HFFc6 (cell line): Measurements from ENCODE around the gene ASPG. TPM values are rescaled to one million over a fixed set of nuclear protein-coding genes. Genes with fewer than 3 reads are reported as not detected.

Experiments used
- DNase-seq: peaks from one replicate; pipeline ENCODE4 v3.0.0-alpha.2; 2018
- H3K27ac Mint-ChIP-seq: 2 replicates; pipeline ENCODE4 v1.8.0; 2020; ENCODE audit warnings: mild to moderate bottlenecking, mixed read lengths
- H3K27me3 Mint-ChIP-seq: 2 replicates; pipeline ENCODE4 v1.8.0; 2021; ENCODE audit warnings: mild to moderate bottlenecking, moderate library complexity, mixed read lengths; ENCODE audit not compliant: insufficient read depth
- H3K36me3 Mint-ChIP-seq: 2 replicates; pipeline ENCODE4 v1.8.0; 2021; ENCODE audit warnings: low read depth, mixed read lengths
- H3K4me1 Mint-ChIP-seq: 2 replicates; pipeline ENCODE4 v1.8.0; 2020; ENCODE audit warnings: low read depth, mixed read lengths
- H3K4me3 Mint-ChIP-seq: 2 replicates; pipeline ENCODE4 v1.8.0; 2020; ENCODE audit warnings: mild to moderate bottlenecking, moderate library complexity, mixed read lengths
- H3K9me3 Mint-ChIP-seq: 2 replicates; pipeline ENCODE4 v1.8.0; 2020; ENCODE audit warnings: mild to moderate bottlenecking, mixed read lengths
- total RNA-seq, 6 experiments: library from RNA; stranded (reverse); fragmentation: NEBNext Ultra II Directional; extraction: Animal tissue kit (Norgen Biotek cat#: 25700); gene quantifications; 2 replicates in 1 of 6; 3 replicates in 5 of 6; pipeline ENCODE4 v1.2.3, GENCODE V29; 2021
- TF ChIP-seq, protein P1 (sequence below): fragments of 200-600 bp; sonication (generic); IDR thresholded peaks from 2 replicates; pipeline ENCODE4 v1.5.0; 2021; ENCODE audit warnings: antibody characterized with exemption, mild to moderate bottlenecking

The ASPG gene
- total RNA-seq, 6 experiments from 2014 or later, result not detected

DNA sequence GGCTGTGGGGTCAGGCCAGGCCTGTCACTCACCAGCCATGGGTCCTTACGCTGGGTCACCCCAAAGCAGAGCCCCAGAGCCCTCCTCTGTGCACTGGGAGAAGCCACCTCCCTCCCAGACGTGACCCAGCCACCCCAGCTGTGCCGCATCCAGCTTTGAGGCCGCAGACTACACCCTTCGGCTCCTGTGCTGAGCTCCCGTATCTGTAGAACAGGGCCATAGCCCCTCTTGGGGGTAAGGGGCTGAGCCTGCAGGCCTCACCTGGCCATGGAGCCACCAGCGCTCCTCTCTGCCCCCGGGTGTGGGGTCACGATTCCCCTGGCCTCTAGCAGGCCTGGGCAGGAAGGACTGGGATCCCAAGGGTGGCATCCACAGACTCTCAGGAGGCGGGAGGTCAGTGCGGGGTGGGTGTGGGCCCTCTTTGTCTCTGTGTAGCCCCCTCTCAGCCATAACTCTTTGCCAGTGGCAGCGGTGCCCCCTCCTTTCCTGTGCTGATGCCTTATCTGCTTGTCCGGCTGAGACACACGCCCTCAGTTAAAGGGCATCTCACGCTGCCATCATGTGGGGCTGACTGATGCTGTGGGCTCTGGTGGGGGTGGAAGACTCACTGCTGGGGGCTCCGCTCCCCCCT, 16.3 kb downstream of the ASPG start:
- TF ChIP-seq, protein P1, sequence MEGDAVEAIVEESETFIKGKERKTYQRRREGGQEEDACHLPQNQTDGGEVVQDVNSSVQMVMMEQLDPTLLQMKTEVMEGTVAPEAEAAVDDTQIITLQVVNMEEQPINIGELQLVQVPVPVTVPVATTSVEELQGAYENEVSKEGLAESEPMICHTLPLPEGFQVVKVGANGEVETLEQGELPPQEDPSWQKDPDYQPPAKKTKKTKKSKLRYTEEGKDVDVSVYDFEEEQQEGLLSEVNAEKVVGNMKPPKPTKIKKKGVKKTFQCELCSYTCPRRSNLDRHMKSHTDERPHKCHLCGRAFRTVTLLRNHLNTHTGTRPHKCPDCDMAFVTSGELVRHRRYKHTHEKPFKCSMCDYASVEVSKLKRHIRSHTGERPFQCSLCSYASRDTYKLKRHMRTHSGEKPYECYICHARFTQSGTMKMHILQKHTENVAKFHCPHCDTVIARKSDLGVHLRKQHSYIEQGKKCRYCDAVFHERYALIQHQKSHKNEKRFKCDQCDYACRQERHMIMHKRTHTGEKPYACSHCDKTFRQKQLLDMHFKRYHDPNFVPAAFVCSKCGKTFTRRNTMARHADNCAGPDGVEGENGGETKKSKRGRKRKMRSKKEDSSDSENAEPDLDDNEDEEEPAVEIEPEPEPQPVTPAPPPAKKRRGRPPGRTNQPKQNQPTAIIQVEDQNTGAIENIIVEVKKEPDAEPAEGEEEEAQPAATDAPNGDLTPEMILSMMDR, result no peak
- Mint-ChIP-seq H3K4me3 (no peak overlapping the region), H3K27ac (no peak overlapping the region), H3K27me3 (0 out of 2 replicates have a peak, but pooled peaks cover 3% of the 10 kb centered on the region), H3K9me3 (no peaks in the 10 kb centered on the region), H3K4me1 (no peaks in the 10 kb centered on the region), H3K36me3 (no peaks in the 10 kb centered on the region)
- no peak for DNase-seq

- DNase-seq, result no peak
- no peak overlapping the region for H3K27ac Mint-ChIP-seq
- 0 out of 2 replicates have a peak, but pooled peaks cover 3% of the 10 kb centered on the region for H3K27me3 Mint-ChIP-seq
- no peak overlapping the region for H3K4me3 Mint-ChIP-seq
- no peaks in the 10 kb centered on the region for H3K9me3 Mint-ChIP-seq
- H3K36me3 Mint-ChIP-seq, result no peaks in the 10 kb centered on the region
- TF ChIP-seq, protein P1, result no peak
- no peaks in the 10 kb centered on the region for H3K4me1 Mint-ChIP-seq
Observed at GRCh38 chr14:104102282-104102914, 16.9 kb downstream of the ASPG start.

DNA sequence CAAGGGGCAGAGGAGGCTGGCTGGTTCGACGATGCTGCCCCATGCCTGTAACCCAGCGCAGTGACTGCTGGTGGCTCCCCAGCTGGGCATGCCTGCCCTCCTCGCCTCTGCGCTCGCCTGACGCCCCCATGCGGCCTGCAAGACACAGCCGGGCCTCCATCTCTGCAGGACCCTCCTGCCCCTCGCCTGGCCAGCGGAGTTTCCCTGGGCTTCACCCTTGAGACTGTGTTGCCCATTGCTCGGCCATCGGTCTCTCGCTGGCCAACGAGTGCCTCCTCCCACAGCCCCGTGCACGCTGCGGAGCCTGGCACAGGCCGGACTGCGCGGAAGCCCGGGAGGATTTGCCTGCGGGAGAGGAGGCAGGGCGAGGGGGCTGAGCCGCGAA, 17.6 kb downstream of the ASPG start:
- H3K36me3 Mint-ChIP-seq, result no peaks in the 10 kb centered on the region
- H3K4me3 Mint-ChIP-seq, result no peak overlapping the region
- TF ChIP-seq, protein P1, result no peak
- H3K4me1 Mint-ChIP-seq, result no peaks in the 10 kb centered on the region
- H3K27me3 Mint-ChIP-seq, result 0 out of 2 replicates have a peak, but pooled peaks cover 3% of the 10 kb centered on the region
- DNase-seq, result no peak
- no peak overlapping the region for H3K27ac Mint-ChIP-seq
- no peaks in the 10 kb centered on the region for H3K9me3 Mint-ChIP-seq

GRCh38 chr14:104103446-104104075, 18.1 kb downstream of the ASPG start:
- H3K27me3 Mint-ChIP-seq, result 0 out of 2 replicates have a peak, but pooled peaks cover 3% of the 10 kb centered on the region
- TF ChIP-seq, protein P1, result no peak
- H3K36me3 Mint-ChIP-seq, result no peaks in the 10 kb centered on the region
- no peaks in the 10 kb centered on the region for H3K9me3 Mint-ChIP-seq
- H3K27ac Mint-ChIP-seq, result no peak overlapping the region
- no peak for DNase-seq
- no peaks in the 10 kb centered on the region for H3K4me1 Mint-ChIP-seq
- no peak overlapping the region for H3K4me3 Mint-ChIP-seq

DNA sequence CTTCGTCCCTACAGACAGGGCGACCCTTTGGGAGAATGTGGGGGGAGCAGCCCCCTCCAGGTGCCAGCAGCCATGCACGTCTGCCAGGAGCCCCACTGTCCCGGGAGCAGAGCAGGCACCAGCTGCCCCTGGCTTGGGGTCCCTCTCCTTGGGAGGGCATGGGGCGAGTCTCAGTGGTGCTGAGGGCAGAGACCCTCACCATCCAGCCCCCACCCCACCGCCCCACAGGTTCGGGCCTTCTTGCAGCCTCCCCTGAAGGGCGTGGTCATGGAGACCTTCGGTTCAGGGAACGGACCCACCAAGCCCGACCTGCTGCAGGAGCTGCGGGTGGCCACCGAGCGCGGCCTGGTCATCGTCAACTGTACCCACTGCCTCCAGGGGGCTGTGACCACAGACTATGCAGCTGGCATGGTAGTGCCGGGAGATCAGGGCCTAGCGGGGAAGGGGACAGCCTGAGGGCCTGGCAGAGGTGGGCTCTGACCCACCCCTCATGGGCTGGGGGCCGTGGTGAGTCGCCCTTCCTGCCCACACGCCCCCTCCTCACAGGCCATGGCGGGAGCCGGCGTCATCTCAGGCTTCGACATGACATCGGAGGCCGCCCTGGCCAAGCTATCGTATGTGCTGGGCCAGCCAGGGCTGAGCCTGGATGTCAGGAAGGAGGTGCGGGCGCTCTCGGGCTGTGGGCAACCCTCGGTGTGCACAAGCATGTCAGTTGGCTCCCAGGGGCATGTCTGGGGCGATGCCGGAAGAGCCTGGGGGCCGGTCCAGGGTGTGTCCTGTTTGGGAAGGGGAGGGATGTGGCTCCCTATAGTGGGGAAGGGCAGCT, 18.8 kb downstream of the ASPG start:
- H3K4me3 Mint-ChIP-seq, result no peak overlapping the region
- TF ChIP-seq, protein P1, result no peak
- no peaks in the 10 kb centered on the region for H3K36me3 Mint-ChIP-seq
- H3K27ac Mint-ChIP-seq, result no peak overlapping the region
- no peaks in the 10 kb centered on the region for H3K9me3 Mint-ChIP-seq
- H3K27me3 Mint-ChIP-seq, result peaks cover 6% of the 10 kb centered on the region
- DNase-seq, result no peak
- no peaks in the 10 kb centered on the region for H3K4me1 Mint-ChIP-seq
